ENCODE measurements around the gene ULBP2.
"Not testable (repeated sequence)": the region's sequence is repeated elsewhere in the genome, so short reads cannot be mapped to it uniquely, and the experiment has no call there.

The ULBP2 gene

GRCh38 chr6:149909701-149910470 is 31.9 kb upstream of the ULBP2 start:
- no peak overlapping the region for H3K4me3 ChIP-seq
- no peak overlapping the region for H3K27ac ChIP-seq
- TF ChIP-seq CTCF (IDR thresholded peaks at IDR 0.05) = no peak
- peak; percentile 47 for DNase-seq (ENCODE audit: low spot score)

- no peak for TF ChIP-seq CTCF (IDR thresholded peaks at IDR 0.05)
- no peak for DNase-seq (ENCODE audit: low spot score)
- H3K4me3 ChIP-seq = no peak overlapping the region
Observed at GRCh38 chr6:149910721-149911151, 31.1 kb upstream of the ULBP2 start.

GRCh38 chr6:149912680-149913079 is 29.1 kb upstream of the ULBP2 start:
- DNase-seq (ENCODE audit: low spot score); H3K4me3 ChIP-seq; H3K27ac ChIP-seq: not testable (repeated sequence)

More at GRCh38 chr6:149910721-149911151, 31.1 kb upstream of the ULBP2 start:
- H3K27ac ChIP-seq = no peak overlapping the region

- DNase-seq (ENCODE audit: low spot score) = no peak
- Histone ChIP-seq H3K27ac (no peak overlapping the region), H3K4me3 (no peak overlapping the region)
- TF ChIP-seq CTCF (IDR thresholded peaks at IDR 0.05) = no peak
Observed at GRCh38 chr6:149913085-149913484, 28.7 kb upstream of the ULBP2 start.

- H3K4me3 ChIP-seq = no peak overlapping the region
- no peak for DNase-seq (ENCODE audit: low spot score)
- no peak for TF ChIP-seq CTCF (IDR thresholded peaks at IDR 0.05)
- H3K27ac ChIP-seq = no peak overlapping the region
Observed at GRCh38 chr6:149913540-149914240, 28.1 kb upstream of the ULBP2 start.

- TF ChIP-seq CTCF (IDR thresholded peaks at IDR 0.05) = no peak
- Histone ChIP-seq H3K27ac (no peak overlapping the region), H3K4me3 (no peak overlapping the region)
- no peak for DNase-seq (ENCODE audit: low spot score)
Observed at GRCh38 chr6:149915970-149916865, 25.6 kb upstream of the ULBP2 start.

- DNase-seq (ENCODE audit: low spot score) = no peak
- H3K4me3 ChIP-seq = no peak overlapping the region
- H3K27ac ChIP-seq = no peak overlapping the region
- no peak for TF ChIP-seq CTCF (IDR thresholded peaks at IDR 0.05)
Observed at GRCh38 chr6:149917679-149918078, 24.1 kb upstream of the ULBP2 start.
